Uterus (tissue), 4 donors: ENCODE measurements around the gene POLD4. TPM values are rescaled to one million over a fixed set of nuclear protein-coding genes. Genes with fewer than 3 reads are reported as not detected.
A peak's percentile ranks its signal among the peaks of the same experiment; 100 is the strongest.

Experiments
- DNase-seq, 2 donors: peaks; one replicate each; pipeline ENCODE4 v3.0.0-alpha.2; 2019 to 2020
- H3K27ac ChIP-seq, 2 donors: fragments of 200-600 bp; sonication (generic); 1 replicate in 1 of 2; 2 replicates in 1 of 2; pipeline ENCODE4 v1.5.1; 2016 to 2018
- H3K27me3 ChIP-seq, 2 donors: fragments of 200-600 bp; sonication (generic); one replicate each; pipeline ENCODE4 v1.5.1; 2018 to 2019; ENCODE audit warnings: control low read depth in 1 of 2
- H3K36me3 ChIP-seq, 2 donors: fragments of 200-600 bp; sonication (generic); one replicate each; pipeline ENCODE4 v1.5.1; 2019; ENCODE audit warnings: control low read depth in 1 of 2
- H3K4me1 ChIP-seq, 2 donors: fragments of 200-600 bp; sonication (generic); one replicate each; pipeline ENCODE4 v1.5.1; 2018 to 2019; ENCODE audit warnings: control low read depth in 1 of 2
- H3K4me3 ChIP-seq, 2 donors: fragments of 200-600 bp; sonication (generic); 1 replicate in 1 of 2; 2 replicates in 1 of 2; pipeline ENCODE4 v1.5.1; 2018 to 2019; ENCODE audit warnings: mild to moderate bottlenecking in 1 of 2
- H3K9me3 ChIP-seq, 2 donors: fragments of 200-600 bp; sonication (generic); one replicate each; pipeline ENCODE4 v1.5.1; 2019; ENCODE audit warnings: control low read depth in 1 of 2
- POLR2A ChIP-seq, 2 donors: fragments of 450-650 bp; IDR thresholded peaks; one replicate each; pipeline ENCODE4 v1.6.1; 2016; ENCODE audit warnings: antibody characterized with exemption in 2 of 2, mild to moderate bottlenecking in 1 of 2, moderate library complexity in 1 of 2
- intact Hi-C: fragments of 100-400 bp; cut with DNase I; formaldehyde crosslinking; loops from one replicate; pipeline ENCODE4 v1.15.1; 2023; ENCODE audit warnings: low total_unique reads
- total RNA-seq, 4 donors: library from RNA; depleted of rRNA in 3 of 4; stranded (reverse); fragments of >200 nt in 3 of 4; gene quantifications; one replicate each; pipeline versions ENCODE4 v1.1.0 to v1.2.4, GENCODE V29; 2014 to 2023
- TF ChIP-seq, protein P1 (sequence below), 4 experiments: fragments of 200-600 bp in 2 of 4; fragments of 450-650 bp in 2 of 4; sonication (generic) in 2 of 4; IDR thresholded peaks; one replicate each; pipeline ENCODE4 v1.5.1; 2016 to 2019; ENCODE audit warnings: antibody characterized with exemption in 4 of 4, mild to moderate bottlenecking in 2 of 4, moderate library complexity in 1 of 4
- donor health status: DM: yes; HTN: yes; CAD: no.

The POLD4 gene
- total RNA-seq, 4 donors from 2014 or later, result 8.7 to 65.6 (median 31.3) TPM

DNA sequence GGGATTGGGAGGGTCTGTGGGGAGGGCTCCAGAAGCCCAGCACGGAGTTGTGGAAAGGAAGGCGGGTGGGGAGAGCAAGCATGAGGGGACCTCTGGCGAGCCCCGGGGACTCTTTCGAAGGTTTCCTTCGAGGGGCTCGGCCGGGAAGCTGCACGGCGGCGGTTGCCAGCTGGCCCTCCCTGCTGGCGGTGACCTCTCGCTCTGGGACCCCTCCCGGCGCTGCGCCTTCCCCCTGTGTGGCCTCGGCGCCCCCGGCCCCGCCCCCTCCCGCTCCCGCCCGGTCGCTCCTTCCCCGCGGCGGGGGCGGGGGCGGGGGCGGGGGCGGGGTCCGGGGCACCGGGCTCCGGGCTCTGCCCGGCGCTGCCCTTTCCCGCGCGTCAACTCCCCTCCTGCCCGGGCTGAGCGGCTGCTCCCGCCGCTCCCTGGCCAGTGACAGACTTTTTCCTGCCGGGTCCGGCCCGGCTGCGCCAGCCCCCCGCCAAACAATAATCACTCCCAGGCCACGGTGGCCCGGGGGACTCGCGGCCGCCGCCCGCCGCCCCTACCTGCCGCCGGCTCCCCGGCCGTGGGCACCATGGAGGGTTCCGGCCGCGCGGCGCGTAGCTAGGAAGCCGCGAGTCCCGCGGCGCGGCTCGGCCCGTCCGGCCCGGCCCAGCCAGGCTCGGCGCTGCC lies 19.1 kb upstream of the POLD4 start:
- peak in 1 of 2 donors; percentile 56 for DNase-seq
- intact Hi-C loops, result no loop called here
- TF ChIP-seq, protein P1, sequence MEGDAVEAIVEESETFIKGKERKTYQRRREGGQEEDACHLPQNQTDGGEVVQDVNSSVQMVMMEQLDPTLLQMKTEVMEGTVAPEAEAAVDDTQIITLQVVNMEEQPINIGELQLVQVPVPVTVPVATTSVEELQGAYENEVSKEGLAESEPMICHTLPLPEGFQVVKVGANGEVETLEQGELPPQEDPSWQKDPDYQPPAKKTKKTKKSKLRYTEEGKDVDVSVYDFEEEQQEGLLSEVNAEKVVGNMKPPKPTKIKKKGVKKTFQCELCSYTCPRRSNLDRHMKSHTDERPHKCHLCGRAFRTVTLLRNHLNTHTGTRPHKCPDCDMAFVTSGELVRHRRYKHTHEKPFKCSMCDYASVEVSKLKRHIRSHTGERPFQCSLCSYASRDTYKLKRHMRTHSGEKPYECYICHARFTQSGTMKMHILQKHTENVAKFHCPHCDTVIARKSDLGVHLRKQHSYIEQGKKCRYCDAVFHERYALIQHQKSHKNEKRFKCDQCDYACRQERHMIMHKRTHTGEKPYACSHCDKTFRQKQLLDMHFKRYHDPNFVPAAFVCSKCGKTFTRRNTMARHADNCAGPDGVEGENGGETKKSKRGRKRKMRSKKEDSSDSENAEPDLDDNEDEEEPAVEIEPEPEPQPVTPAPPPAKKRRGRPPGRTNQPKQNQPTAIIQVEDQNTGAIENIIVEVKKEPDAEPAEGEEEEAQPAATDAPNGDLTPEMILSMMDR (IDR thresholded peaks at IDR 0.05), result no peak
- peak in 1 of 2 donors; percentile 70 for TF ChIP-seq POLR2A (IDR thresholded peaks at IDR 0.05)
- peak overlapping the region; percentile 92 to 99 for H3K27ac ChIP-seq
- H3K4me3 ChIP-seq, result peak overlapping the region; percentile 52 to 85
- H3K36me3 ChIP-seq, result no peaks in the 10 kb centered on the region
- no peaks in the 10 kb centered on the region for H3K4me1 ChIP-seq
- no peaks in the 10 kb centered on the region for H3K27me3 ChIP-seq
- H3K9me3 ChIP-seq, result no peaks in the 10 kb centered on the region

DNA sequence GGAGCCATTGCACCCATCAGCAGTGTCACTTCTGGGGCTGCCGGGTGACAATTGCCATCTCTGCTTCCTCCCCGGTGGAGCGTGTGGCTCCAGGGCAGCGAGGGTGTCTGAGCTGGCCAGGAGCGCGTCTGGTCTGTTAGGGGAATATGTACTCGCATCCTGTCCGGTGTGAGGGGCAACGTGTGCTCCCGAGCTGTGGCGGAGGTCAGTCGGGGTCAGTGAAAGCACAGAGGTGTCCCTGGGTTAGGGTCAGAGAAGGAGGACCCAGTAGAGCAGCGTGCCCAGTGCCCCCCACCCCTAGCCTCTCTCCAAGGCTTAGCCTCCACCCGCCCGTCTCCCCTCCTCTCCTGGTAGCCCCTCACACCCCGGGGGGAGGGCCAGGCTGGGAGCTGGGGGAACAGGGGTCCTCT lies 18.6 kb upstream of the POLD4 start:
- no peaks in the 10 kb centered on the region for H3K4me1 ChIP-seq
- H3K36me3 ChIP-seq, result no peaks in the 10 kb centered on the region
- no peaks in the 10 kb centered on the region for H3K9me3 ChIP-seq
- DNase-seq, result no peak
- no peaks in the 10 kb centered on the region for H3K27me3 ChIP-seq
- intact Hi-C loops, result no loop called here
- peak overlapping the region; percentile 52 to 85 for H3K4me3 ChIP-seq
- H3K27ac ChIP-seq, result peak overlapping the region; percentile 92 to 99
- TF ChIP-seq POLR2A (IDR thresholded peaks at IDR 0.05), result no peak
- TF ChIP-seq, protein P1 (IDR thresholded peaks at IDR 0.05), result no peak

DNA sequence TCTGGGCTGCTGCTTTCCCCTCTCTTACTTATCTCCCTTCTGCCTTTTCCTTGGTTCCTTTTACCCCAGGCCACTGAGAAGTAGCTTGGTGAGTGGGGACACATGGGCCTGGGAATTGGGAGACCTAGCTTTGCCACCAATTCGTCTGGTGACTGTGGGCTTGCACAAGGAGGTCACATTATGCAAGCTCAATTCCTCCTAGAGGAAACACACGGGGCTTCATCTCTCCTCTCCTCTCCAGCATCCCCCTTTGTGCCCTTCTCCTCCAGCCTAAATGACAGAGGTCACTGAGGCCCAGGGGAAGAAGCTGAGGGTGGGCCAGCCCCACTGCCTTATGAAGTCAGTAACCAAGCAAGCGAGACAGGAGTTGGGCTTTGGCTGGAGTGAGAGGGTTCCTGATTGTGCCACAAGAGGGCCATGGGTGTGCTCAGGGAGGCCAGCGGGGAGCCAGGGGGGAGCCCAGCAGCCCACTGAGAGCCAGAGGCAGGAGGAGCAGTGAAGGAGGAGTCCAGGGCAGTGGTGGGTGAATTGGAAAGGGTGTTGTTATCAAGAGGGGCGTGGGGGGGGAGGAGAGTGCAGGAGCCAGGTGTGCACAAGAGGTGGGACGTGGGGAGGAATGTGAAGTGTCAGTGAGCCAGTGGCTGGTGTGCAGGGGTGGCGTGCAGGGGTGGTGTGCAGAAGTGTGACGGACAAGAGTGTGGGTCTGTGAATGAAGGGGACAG lies 18.0 kb upstream of the POLD4 start:
- no peaks in the 10 kb centered on the region for H3K36me3 ChIP-seq

DNA sequence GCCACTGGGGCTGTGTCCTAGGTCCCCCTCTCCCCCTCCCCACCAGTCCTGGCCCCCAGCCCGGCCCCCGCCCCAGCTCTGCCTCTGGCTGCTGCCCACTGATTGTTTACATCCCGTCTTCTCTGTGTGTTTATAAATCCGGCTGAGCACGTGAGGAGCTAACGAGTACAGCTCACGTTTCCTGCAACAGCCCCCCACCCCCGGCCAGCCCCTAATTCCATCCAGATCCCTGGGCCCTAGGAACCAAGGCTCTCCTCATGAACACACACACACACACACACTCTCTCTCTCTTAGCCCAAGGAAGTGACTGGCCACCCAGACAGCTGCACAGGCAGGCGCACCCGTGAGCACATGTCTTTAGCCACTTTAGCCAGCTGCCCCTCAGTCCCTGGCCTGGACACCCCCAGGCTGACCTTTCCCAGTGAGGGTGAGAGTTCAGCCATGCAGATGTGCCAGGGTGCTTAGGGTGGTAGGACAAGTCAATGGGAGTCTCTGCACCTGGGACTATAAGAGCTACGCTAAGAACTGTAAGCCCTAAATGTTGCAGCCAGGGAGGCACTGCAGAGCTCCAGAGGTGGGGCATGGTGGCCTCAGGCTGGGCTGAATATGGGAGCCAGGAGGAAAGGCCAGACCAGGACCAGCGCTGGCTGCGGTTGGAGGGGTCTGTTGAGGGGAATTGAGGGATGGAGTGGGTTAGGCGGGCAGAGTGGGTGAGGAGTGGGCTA lies 17.2 kb upstream of the POLD4 start:
- Histone ChIP-seq H3K4me3 (peak overlapping the region; percentile 6 to 17), H3K27me3 (no peaks in the 10 kb centered on the region), H3K4me1 (peaks cover 0 to 8% of the 10 kb centered on the region in 2 donors), H3K27ac (peak overlapping the region; percentile 92 to 99), H3K9me3 (no peaks in the 10 kb centered on the region), H3K36me3 (no peaks in the 10 kb centered on the region)
- intact Hi-C loops, result no loop called here
- DNase-seq, result peak; percentile 21 to 58
- no peak for TF ChIP-seq POLR2A (IDR thresholded peaks at IDR 0.05)
- TF ChIP-seq, protein P1 (IDR thresholded peaks at IDR 0.05), result no peak

More for the DNA sequence above, 18.0 kb upstream of the POLD4 start:
- intact Hi-C loops, result no loop called here
- Histone ChIP-seq H3K4me1 (no peaks in the 10 kb centered on the region), H3K27ac (peak overlapping the region; percentile 92 to 99), H3K9me3 (no peaks in the 10 kb centered on the region), H3K4me3 (peak overlapping the region; percentile 52 to 85), H3K27me3 (no peaks in the 10 kb centered on the region)
- TF ChIP-seq, protein P1 (IDR thresholded peaks at IDR 0.05), result peak in 3 of 4 experiments; percentile 44 to 59 (median 55)
- peak in 1 of 2 donors; percentile 15 for TF ChIP-seq POLR2A (IDR thresholded peaks at IDR 0.05)
- peak; percentile 53 to 66 for DNase-seq
